ENCODE results near the gene TYW1B. TPM values are rescaled to one million over a fixed set of nuclear protein-coding genes. Genes with fewer than 3 reads are reported as not detected.
"Not testable (repeated sequence)": the region's sequence is repeated elsewhere in the genome, so short reads cannot be mapped to it uniquely, and the experiment has no call there.

TYW1B gene
- total RNA-seq, 1 donor, result 3.3 TPM

DNA sequence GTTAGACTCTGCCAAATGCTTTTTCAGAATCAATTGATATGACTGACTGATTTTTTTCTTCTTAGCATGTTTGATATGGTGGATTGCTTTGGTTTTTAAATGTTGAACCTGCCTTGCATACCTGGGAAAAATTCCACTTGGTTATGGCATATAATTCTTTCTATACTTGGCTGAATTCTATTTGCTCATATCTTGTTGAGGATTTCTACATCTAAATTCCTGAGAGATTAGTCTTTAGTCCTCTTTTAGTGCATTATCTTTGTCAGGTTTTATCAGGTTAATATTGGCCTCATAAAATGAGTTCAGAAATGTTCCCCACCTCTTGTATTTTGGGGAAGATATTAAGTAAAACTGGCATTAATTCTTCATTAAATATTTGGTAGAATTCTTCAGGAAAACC is 79.4 kb downstream of the TYW1B start:
- not testable (repeated sequence) for H3K9me3 ChIP-seq (ENCODE audit: low read depth, low read length); H3K27me3 ChIP-seq (ENCODE audit: insufficient read depth, low read length); H3K4me1 ChIP-seq (ENCODE audit: insufficient read depth, low read length); H3K4me3 ChIP-seq (ENCODE audit: low read length)

- not testable (repeated sequence) for H3K9me3 ChIP-seq (ENCODE audit: low read depth, low read length); H3K4me1 ChIP-seq (ENCODE audit: insufficient read depth, low read length); H3K4me3 ChIP-seq (ENCODE audit: low read length); H3K27me3 ChIP-seq (ENCODE audit: insufficient read depth, low read length)
Measured at GRCh38 chr7:72744244-72744926, 83.6 kb downstream of the TYW1B start.

GRCh38 chr7:72743801-72744200 is 84.2 kb downstream of the TYW1B start:
- not testable (repeated sequence) for H3K9me3 ChIP-seq (ENCODE audit: low read depth, low read length); H3K27me3 ChIP-seq (ENCODE audit: insufficient read depth, low read length); H3K4me1 ChIP-seq (ENCODE audit: insufficient read depth, low read length); H3K4me3 ChIP-seq (ENCODE audit: low read length)

DNA sequence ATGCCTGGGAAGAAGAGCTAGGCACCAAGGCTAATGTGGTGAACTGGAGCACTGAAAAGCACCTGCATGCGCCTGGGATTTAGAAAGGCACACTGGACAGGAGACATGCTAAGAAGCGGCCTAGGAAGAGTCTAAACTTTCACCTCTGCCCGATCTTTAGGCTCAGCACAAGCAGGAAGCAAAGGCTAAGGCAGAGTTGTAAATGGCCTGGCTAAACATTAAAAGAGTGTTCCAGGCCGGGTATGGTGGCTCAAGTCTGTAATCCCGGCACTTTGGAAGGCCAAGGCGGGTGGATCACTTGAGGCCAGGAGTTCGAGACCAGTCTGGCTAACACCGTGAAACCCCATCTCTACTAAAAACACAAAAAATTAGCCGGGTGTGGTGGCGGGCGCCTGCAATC is 88.3 kb downstream of the TYW1B start:
- not testable (repeated sequence) for H3K4me3 ChIP-seq (ENCODE audit: low read length); H3K4me1 ChIP-seq (ENCODE audit: insufficient read depth, low read length); H3K27me3 ChIP-seq (ENCODE audit: insufficient read depth, low read length)
- peaks cover 12% of the 10 kb centered on the region for H3K9me3 ChIP-seq (ENCODE audit: low read depth, low read length)

GRCh38 chr7:72735855-72736254 is 92.1 kb downstream of the TYW1B start:
- not testable (repeated sequence) for H3K27me3 ChIP-seq (ENCODE audit: insufficient read depth, low read length); H3K4me1 ChIP-seq (ENCODE audit: insufficient read depth, low read length); H3K4me3 ChIP-seq (ENCODE audit: low read length)
- peaks cover 12% of the 10 kb centered on the region for H3K9me3 ChIP-seq (ENCODE audit: low read depth, low read length)

GRCh38 chr7:72730815-72731214 is 97.2 kb downstream of the TYW1B start:
- H3K4me3 ChIP-seq (ENCODE audit: low read length); H3K27me3 ChIP-seq (ENCODE audit: insufficient read depth, low read length): not testable (repeated sequence)

DNA sequence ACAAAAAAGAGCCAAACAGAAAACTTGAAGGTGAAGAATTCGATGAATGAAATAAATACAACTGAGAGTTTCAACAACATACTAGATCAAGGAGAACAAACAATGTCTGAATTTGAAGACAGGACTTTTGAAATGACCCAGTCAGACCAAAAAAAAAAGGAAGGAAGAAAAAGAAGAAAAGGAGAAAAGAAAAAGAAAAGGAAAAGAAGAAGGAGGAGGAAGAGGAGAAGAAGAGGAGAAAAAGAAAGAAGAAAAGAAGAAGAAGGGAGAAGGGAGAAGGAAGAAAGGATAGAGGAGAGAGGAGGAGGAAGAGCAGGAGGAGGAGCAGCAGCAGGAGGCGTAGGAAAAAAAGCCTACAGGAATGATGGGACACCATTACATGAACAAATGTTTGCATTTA is 97.6 kb downstream of the TYW1B start:
- H3K9me3 ChIP-seq (ENCODE audit: low read depth, low read length); H3K27me3 ChIP-seq (ENCODE audit: insufficient read depth, low read length); H3K4me1 ChIP-seq (ENCODE audit: insufficient read depth, low read length); H3K4me3 ChIP-seq (ENCODE audit: low read length): not testable (repeated sequence)

More at GRCh38 chr7:72730815-72731214, 97.2 kb downstream of the TYW1B start:
- H3K9me3 ChIP-seq (ENCODE audit: low read depth, low read length); H3K4me1 ChIP-seq (ENCODE audit: insufficient read depth, low read length): not testable (repeated sequence)

DNA sequence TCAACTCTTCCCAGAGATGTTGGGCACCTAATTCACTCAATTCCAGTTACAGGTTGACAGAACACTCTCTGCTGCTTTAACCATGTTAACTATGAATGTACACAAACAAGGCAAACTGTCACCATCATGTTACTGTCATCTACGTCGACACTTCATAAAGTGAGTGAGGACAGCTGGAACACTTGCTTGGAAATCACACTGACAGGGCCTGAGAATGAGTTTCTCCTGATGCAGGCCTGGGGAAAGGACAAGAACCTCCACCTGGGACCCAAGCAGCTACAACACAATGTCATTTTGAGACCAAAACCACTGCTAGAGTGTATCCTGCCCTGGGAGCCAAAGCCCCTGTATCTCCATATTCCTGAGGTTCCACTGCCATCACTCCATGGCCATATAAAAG is 98.9 kb downstream of the TYW1B start:
- not testable (repeated sequence) for H3K9me3 ChIP-seq (ENCODE audit: low read depth, low read length); H3K4me3 ChIP-seq (ENCODE audit: low read length); H3K4me1 ChIP-seq (ENCODE audit: insufficient read depth, low read length); H3K27me3 ChIP-seq (ENCODE audit: insufficient read depth, low read length)

DNA sequence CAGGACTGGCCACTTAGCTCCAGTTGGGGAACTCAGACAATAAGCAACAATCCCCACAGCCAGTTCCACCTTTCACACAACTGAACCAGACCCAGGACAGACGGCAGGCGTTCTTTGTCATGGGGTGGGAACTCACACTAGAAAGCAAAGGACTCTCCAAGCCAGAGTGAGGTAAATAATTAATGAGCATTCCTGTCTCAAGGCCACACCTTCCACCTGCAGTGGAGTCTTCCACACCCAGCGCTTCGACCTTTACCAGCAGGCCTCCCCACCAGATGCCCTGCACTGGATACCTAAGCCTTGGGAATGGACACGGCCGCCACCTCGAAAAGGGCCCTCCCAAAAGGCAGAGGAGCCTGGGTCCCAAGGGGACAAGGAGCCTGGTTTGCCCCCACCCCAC is 105.3 kb downstream of the TYW1B start:
- H3K4me1 ChIP-seq (ENCODE audit: insufficient read depth, low read length); H3K9me3 ChIP-seq (ENCODE audit: low read depth, low read length); H3K27me3 ChIP-seq (ENCODE audit: insufficient read depth, low read length); H3K4me3 ChIP-seq (ENCODE audit: low read length): not testable (repeated sequence)

DNA sequence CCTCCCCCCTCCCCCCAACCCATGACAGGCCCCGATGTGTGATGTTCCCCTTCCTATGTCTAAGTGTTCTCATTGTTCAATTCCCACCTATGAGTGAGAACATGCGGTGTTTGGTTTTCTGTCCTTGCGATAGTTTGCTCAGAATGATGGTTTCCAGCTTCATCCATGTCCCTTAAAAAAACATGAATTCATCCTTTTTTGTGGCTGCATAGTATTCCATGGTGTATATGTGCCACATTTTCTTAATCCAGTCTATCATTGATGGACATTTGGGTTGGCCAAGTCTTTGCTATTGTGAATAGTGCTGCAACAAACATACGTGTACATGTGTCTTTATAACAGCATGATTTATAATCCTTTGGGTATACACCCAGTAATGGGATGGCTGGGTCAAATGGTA is 107.1 kb downstream of the TYW1B start:
- H3K4me3 ChIP-seq (ENCODE audit: low read length); H3K9me3 ChIP-seq (ENCODE audit: low read depth, low read length); H3K27me3 ChIP-seq (ENCODE audit: insufficient read depth, low read length); H3K4me1 ChIP-seq (ENCODE audit: insufficient read depth, low read length): not testable (repeated sequence)

- not testable (repeated sequence) for H3K4me3 ChIP-seq (ENCODE audit: low read length); H3K27me3 ChIP-seq (ENCODE audit: insufficient read depth, low read length); H3K9me3 ChIP-seq (ENCODE audit: low read depth, low read length); H3K4me1 ChIP-seq (ENCODE audit: insufficient read depth, low read length)
Measured at GRCh38 chr7:72717252-72717774, 110.7 kb downstream of the TYW1B start.

GRCh38 chr7:72711927-72712326 is 116.1 kb downstream of the TYW1B start:
- H3K4me3 ChIP-seq (ENCODE audit: low read length); H3K9me3 ChIP-seq (ENCODE audit: low read depth, low read length); H3K27me3 ChIP-seq (ENCODE audit: insufficient read depth, low read length); H3K4me1 ChIP-seq (ENCODE audit: insufficient read depth, low read length): not testable (repeated sequence)

- H3K27me3 ChIP-seq (ENCODE audit: insufficient read depth, low read length), result no peaks in the 10 kb centered on the region
Measured at GRCh38 chr7:72710983-72711382, 117.0 kb downstream of the TYW1B start.

GRCh38 chr7:72709909-72710308 is 118.1 kb downstream of the TYW1B start:
- no peaks in the 10 kb centered on the region for H3K27me3 ChIP-seq (ENCODE audit: insufficient read depth, low read length)
- no peaks in the 10 kb centered on the region for H3K4me1 ChIP-seq (ENCODE audit: insufficient read depth, low read length)
- no peak overlapping the region for H3K4me3 ChIP-seq (ENCODE audit: low read length)
- H3K9me3 ChIP-seq (ENCODE audit: low read depth, low read length), result no peaks in the 10 kb centered on the region

More at GRCh38 chr7:72710983-72711382, 117.0 kb downstream of the TYW1B start:
- Histone ChIP-seq H3K4me3 (ENCODE audit: low read length) (no peak overlapping the region), H3K9me3 (ENCODE audit: low read depth, low read length) (no peaks in the 10 kb centered on the region), H3K4me1 (ENCODE audit: insufficient read depth, low read length) (no peaks in the 10 kb centered on the region)

- not testable (repeated sequence) for H3K27me3 ChIP-seq (ENCODE audit: insufficient read depth, low read length); H3K4me3 ChIP-seq (ENCODE audit: low read length); H3K9me3 ChIP-seq (ENCODE audit: low read depth, low read length); H3K4me1 ChIP-seq (ENCODE audit: insufficient read depth, low read length)
Measured at GRCh38 chr7:72708371-72709050, 119.5 kb downstream of the TYW1B start.

- Histone ChIP-seq H3K4me3 (ENCODE audit: low read length) (no peak overlapping the region), H3K9me3 (ENCODE audit: low read depth, low read length) (no peaks in the 10 kb centered on the region), H3K4me1 (ENCODE audit: insufficient read depth, low read length) (no peaks in the 10 kb centered on the region), H3K27me3 (ENCODE audit: insufficient read depth, low read length) (no peaks in the 10 kb centered on the region)
Measured at GRCh38 chr7:72706521-72706920, 121.5 kb downstream of the TYW1B start.

All from mononuclear cell (primary cell).